ENCODE data around the gene UPF3A. TPM values are rescaled to one million over a fixed set of nuclear protein-coding genes. Genes with fewer than 3 reads are reported as not detected.
"Not testable (repeated sequence)": the region's sequence is repeated elsewhere in the genome, so short reads cannot be mapped to it uniquely, and the experiment has no call there.

The UPF3A gene
- total RNA-seq, 2 donors from 2014 or later: 30.8 to 44.3 TPM

DNA sequence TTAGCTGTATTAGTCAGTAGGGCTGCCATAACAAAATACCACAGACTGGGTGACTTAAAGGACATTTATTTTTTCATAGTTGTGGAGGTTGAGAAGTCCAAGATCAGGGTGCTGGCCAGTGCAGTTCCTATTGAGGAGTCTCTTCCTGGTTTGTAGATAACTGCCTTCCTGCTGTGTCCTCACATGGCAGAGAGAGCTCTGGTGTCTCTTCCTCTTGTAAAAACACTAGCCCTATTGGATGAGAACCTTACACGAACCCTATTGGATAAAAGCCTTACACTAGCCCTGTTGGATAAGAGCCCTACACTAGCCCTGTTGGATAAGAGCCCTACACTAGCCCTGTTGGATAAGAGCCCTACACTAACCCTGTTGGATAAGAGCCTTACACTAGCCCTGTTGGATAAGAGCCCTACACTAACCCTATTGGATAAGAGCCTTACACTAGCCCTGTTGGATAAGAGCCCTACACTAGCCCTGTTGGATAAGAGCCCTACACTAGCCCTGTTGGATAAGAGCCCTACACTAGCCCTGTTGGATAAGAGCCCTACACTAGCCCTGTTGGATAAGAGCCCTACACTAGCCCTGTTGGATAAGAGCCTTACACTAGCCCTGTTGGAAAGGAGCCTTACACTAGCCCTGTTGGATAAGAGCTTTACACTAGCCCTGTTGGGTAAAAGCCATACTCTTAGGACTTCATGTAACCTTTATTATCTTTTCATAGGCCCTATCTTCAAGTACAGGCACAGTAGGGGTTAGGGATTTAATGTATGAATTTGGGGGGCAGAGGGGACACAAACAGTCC, 29.6 kb upstream of the UPF3A start:
- Mint-ChIP-seq H3K36me3 (peaks cover 30% of the 10 kb centered on the region), H3K4me1 (ENCODE audit: low read depth in 2 of 2) (peaks cover 10 to 12% of the 10 kb centered on the region in 2 donors)
- not testable (repeated sequence) for H3K4me3 Mint-ChIP-seq; H3K9me3 Mint-ChIP-seq; ATAC-seq; H3K27me3 Mint-ChIP-seq; H3K27ac Mint-ChIP-seq; DNase-seq (ENCODE audit: low spot score)

DNA sequence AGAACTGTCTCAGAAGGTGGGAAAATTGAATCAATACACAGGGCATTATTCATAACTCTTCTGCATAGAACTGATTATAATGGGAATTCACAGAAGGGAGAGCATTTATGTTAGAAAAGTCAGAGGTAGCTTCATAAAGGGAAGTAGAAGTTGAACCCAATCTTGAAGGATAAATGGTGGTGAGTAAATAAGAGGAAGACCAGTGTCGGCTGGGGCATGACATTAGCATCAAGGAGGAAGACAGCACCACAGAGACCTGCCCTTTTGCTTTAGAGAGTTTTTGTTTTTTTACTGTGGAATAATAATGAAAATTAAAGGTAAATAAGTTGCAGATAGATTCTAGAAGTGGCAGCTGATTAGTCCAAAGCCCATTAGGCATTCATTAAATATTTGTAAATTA, 24.9 kb upstream of the UPF3A start:
- peaks cover 54% of the 10 kb centered on the region for H3K36me3 Mint-ChIP-seq
- ATAC-seq (no peak), DNase-seq (ENCODE audit: low spot score) (no peak)
- no peaks in the 10 kb centered on the region for H3K27me3 Mint-ChIP-seq
- no peak overlapping the region for H3K4me3 Mint-ChIP-seq
- peaks cover 30% of the 10 kb centered on the region in 2 donors for H3K4me1 Mint-ChIP-seq (ENCODE audit: low read depth in 2 of 2)
- H3K27ac Mint-ChIP-seq: no peak overlapping the region
- H3K9me3 Mint-ChIP-seq: no peaks in the 10 kb centered on the region

DNA sequence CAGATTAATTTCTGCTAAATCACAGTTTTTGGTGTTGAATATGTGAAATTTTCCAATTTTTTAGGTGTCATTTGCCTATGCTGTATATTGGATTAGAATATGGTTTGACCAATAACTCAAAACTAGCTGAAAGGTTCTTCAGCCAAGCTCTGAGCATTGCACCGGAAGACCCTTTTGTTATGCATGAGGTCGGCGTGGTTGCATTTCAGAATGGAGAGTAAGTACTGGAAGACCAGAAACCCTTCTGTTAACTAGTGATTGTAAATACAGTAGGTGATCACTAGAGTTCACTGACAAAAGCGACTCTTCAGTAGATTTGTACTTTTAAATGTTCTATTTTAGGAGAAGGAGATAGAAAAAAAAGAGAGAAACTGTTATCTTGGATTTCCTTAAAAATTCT, 24.4 kb upstream of the UPF3A start:
- H3K4me3 Mint-ChIP-seq: no peak overlapping the region
- ATAC-seq (no peak), DNase-seq (ENCODE audit: low spot score) (no peak)
- H3K27ac Mint-ChIP-seq: no peak overlapping the region
- no peaks in the 10 kb centered on the region for H3K27me3 Mint-ChIP-seq
- H3K9me3 Mint-ChIP-seq: no peaks in the 10 kb centered on the region
- peaks cover 33% of the 10 kb centered on the region in 2 donors for H3K4me1 Mint-ChIP-seq (ENCODE audit: low read depth in 2 of 2)
- H3K36me3 Mint-ChIP-seq: peaks cover 54% of the 10 kb centered on the region

DNA sequence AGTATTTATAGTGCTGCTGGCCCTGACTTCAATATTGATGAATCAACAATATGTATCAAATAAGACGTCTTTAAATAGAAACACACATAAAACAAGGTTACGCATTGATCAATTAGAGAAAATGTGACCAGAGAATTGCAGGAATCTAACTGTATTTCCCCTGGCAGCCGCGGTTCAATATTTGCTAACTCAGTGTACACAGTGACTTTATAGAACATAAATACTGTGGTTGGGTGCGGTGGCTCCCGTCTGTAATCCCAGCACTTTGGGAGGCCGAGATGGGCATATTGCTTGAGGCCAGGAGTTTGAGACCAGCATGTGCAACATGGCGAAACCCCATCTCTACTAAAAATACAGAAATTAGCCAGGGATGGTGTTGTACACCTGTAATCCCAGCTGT, 22.8 kb upstream of the UPF3A start:
- Mint-ChIP-seq H3K27ac (no peak overlapping the region), H3K4me3 (no peak overlapping the region), H3K36me3 (peaks cover 60% of the 10 kb centered on the region), H3K4me1 (ENCODE audit: low read depth in 2 of 2) (peaks cover 43 to 47% of the 10 kb centered on the region in 2 donors), H3K9me3 (no peaks in the 10 kb centered on the region), H3K27me3 (no peaks in the 10 kb centered on the region)
- no peak for ATAC-seq
- no peak for DNase-seq (ENCODE audit: low spot score)

DNA sequence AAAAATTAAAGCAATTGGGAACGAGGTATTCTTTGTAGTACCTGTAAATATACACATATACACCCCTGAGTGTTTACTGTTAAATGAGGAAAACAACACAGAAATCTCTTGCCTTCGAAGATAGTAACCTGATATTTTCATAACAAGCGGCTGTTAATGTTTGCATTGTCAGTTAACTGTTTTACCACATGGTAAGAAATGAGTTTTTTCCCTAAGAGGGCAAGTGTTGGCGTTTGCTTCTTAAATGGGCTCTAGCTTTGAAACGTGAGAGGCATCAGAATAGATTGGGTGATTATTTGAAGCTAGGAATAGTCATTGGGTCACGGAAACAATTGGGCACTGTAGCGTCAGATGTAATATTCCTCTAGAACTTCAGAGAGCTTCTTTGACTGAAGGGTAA, 22.0 kb upstream of the UPF3A start:
- Mint-ChIP-seq H3K27me3 (no peaks in the 10 kb centered on the region), H3K27ac (no peak overlapping the region), H3K4me1 (ENCODE audit: low read depth in 2 of 2) (peaks cover 43 to 51% of the 10 kb centered on the region in 2 donors), H3K9me3 (no peaks in the 10 kb centered on the region), H3K36me3 (peaks cover 55% of the 10 kb centered on the region), H3K4me3 (no peak overlapping the region)
- no peak for DNase-seq (ENCODE audit: low spot score)
- ATAC-seq: no peak

DNA sequence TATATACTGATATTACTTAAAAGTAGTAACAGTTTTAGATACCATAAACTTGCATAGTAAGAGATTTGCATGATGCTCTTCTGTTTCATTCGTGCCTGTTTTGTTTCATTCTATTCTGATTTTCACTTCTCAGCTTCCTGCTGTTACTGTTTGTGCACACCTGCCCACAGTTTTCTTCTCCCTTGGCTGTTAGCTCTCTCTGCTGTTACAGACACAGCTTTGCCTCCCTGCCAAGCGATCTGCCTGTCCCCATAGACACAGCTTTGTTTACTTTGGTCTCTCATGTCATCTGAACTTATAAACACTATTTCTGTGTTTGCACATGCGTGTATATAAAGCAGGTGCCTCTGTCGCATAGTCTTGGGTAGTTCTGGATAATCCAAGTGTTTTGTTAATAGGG, 21.4 kb upstream of the UPF3A start:
- no peaks in the 10 kb centered on the region for H3K9me3 Mint-ChIP-seq
- H3K4me3 Mint-ChIP-seq: no peak overlapping the region
- DNase-seq (ENCODE audit: low spot score): no peak
- no peaks in the 10 kb centered on the region for H3K27me3 Mint-ChIP-seq
- H3K27ac Mint-ChIP-seq: no peak overlapping the region
- H3K36me3 Mint-ChIP-seq: peaks cover 50% of the 10 kb centered on the region
- peaks cover 41 to 48% of the 10 kb centered on the region in 2 donors for H3K4me1 Mint-ChIP-seq (ENCODE audit: low read depth in 2 of 2)
- ATAC-seq: no peak

DNA sequence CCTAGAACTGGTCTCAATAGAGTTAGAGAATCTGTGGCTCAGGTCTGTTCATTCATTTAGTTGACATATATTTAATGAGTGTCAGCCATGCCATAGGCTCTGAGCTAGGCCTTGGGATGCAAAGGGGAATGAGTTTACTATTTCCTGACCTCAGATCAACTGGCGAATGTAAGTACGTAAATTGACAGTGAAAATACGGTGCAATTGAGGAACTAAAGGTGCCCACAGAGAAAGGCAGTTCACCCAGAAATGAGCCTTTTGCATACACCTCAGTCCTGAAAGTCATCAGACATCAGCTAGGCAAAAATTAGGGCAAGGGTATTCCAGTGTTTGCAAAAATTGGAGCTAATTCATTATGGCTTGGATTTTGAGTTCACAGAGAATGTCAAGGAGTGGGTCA, 20.6 kb upstream of the UPF3A start:
- Mint-ChIP-seq H3K9me3 (no peaks in the 10 kb centered on the region), H3K4me1 (ENCODE audit: low read depth in 2 of 2) (peaks cover 49 to 56% of the 10 kb centered on the region in 2 donors), H3K27me3 (no peaks in the 10 kb centered on the region), H3K4me3 (no peak overlapping the region), H3K27ac (no peak overlapping the region), H3K36me3 (peaks cover 58% of the 10 kb centered on the region)
- DNase-seq (ENCODE audit: low spot score): no peak
- ATAC-seq: no peak

DNA sequence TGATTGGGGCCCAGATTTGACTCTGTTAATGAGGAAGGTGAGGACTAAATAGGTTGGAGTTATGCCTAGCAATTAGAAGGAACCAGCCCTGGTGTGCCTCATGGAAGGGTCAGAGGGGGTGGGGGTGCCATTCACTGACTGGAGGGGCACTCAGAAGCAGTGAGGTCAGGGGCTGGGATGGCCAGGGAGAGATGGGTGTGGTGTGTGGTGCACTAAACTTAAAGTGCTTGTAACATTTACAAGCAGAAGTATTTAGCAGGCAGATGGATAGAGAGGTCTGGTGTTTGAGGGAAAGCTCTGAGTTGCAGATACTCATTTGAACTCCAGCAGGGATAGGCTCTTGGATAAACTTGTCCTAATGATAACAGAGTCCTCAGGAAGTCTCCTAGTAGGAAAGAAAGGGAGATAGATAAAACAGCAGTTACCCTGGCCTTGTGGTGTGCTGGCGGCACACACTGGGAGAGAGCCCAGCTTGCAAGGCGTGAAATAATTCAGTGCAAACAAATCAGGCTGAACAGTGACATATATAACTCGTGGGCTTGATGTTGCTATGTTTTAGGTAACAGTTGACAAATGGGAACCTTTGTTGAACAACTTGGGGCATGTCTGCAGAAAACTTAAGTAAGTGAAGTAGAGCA, 20.0 kb upstream of the UPF3A start:
- H3K9me3 Mint-ChIP-seq: no peaks in the 10 kb centered on the region
- H3K36me3 Mint-ChIP-seq: peaks cover 52% of the 10 kb centered on the region
- no peak overlapping the region for H3K27ac Mint-ChIP-seq
- no peaks in the 10 kb centered on the region for H3K27me3 Mint-ChIP-seq
- H3K4me1 Mint-ChIP-seq (ENCODE audit: low read depth in 2 of 2): peaks cover 52 to 57% of the 10 kb centered on the region in 2 donors
- no peak for ATAC-seq
- peak overlapping the region; percentile 15 for H3K4me3 Mint-ChIP-seq
- no peak for DNase-seq (ENCODE audit: low spot score)

DNA sequence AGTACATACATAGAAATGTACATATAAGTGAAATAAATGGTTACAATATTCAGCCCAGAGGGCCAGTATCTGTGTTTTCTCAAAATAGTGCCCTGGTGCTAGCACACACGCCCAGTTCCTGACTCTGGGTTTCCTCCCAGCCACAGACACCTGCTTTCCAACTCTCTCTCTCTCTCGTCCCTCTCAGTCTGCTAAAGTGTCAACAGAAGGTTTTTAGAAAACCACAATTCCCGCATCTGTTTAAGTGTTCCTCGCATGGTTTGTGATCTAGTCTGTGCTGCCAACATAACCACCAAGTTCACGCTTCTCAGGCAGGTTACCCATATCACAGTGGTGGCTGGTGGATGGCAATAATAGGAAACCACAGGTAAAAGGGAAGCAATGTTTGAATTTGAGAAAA, 17.8 kb upstream of the UPF3A start:
- Mint-ChIP-seq H3K27me3 (no peaks in the 10 kb centered on the region), H3K36me3 (peaks cover 37% of the 10 kb centered on the region), H3K4me1 (ENCODE audit: low read depth in 2 of 2) (peaks cover 61 to 64% of the 10 kb centered on the region in 2 donors), H3K4me3 (peak overlapping the region; percentile 60), H3K27ac (peak overlapping the region in 1 of 2 donors; percentile 29), H3K9me3 (no peaks in the 10 kb centered on the region)
- ATAC-seq (peak; percentile 72 to 77), DNase-seq (ENCODE audit: low spot score) (no peak)

DNA sequence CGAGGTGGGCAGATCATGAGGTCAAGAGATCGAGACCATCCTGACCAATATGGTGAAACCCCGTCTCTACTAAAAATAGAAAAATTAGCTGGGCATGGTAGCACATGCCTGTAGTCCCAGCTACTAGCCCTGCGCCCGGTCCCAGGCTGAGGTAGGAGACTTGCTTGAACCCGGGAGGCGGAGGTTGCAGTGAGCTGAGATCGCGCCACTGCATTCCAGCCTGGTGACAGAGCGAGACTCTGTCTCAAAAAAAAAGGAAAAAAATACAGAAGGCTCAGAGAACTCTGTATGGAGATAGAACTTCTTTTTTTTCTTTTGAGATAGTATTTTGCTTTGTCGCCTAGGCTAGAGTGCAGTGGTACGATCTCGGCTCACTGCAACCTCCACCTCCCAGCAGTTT, 17.1 kb upstream of the UPF3A start:
- H3K36me3 Mint-ChIP-seq: peaks cover 41% of the 10 kb centered on the region
- not testable (repeated sequence) for H3K9me3 Mint-ChIP-seq; H3K27ac Mint-ChIP-seq; DNase-seq (ENCODE audit: low spot score); H3K4me3 Mint-ChIP-seq; ATAC-seq; H3K27me3 Mint-ChIP-seq
- peaks cover 67 to 71% of the 10 kb centered on the region in 2 donors for H3K4me1 Mint-ChIP-seq (ENCODE audit: low read depth in 2 of 2)

DNA sequence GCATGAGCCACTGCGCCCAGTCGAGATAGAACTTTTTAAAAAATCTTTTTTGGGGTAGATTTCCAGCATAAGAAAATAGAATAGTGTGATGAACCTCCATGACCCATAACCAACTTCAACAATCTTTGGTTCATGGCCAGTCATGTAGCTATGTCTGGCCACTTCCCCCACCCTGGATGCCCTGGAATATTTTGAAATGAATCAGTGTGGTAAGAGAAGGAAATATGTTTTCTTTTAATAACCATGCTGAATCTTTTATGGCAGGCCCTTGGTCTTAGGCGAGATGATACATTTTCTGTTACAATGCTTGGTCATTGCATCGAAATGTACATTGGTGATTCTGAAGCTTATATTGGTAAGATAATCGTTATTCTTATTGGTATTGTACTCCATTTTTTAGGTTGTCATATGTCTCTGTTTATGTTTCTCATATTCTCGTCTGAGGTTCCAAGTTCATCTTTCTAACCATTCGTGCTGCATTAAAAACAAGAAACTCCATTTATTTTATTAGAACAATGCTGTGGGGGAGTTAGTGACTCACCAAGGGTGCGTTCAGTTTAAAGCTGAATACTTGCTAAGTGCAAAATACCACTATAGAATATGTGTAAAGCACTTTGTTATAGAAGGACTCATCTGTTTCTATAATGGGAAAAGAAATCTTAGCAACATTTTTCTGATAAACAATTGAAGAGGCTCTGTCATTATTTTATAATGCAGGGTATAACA, 16.4 kb upstream of the UPF3A start:
- Mint-ChIP-seq H3K27me3 (no peaks in the 10 kb centered on the region), H3K4me1 (ENCODE audit: low read depth in 2 of 2) (peaks cover 66 to 69% of the 10 kb centered on the region in 2 donors), H3K9me3 (no peaks in the 10 kb centered on the region), H3K4me3 (no peak overlapping the region), H3K36me3 (peaks cover 38% of the 10 kb centered on the region), H3K27ac (no peak overlapping the region)
- ATAC-seq (no peak), DNase-seq (ENCODE audit: low spot score) (no peak)

DNA sequence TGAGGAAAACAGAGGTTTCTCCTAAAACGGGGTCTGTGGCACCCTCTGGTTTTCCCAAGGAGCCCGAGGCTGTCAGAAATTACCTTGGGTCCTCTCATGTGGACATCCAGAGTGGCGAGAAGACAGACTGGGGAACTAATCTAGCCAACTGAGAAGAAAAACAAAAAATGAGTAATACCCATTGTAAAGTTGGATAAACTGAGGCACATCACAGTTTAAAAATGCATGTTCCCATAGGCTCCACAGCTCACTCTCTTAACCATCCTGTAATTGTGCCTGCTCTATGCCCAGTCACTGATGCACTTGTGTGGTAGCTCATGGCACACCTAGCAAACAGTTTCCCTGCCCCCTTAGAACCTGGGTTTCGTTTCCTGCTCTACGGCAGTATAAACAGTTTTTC, 15.2 kb upstream of the UPF3A start:
- ATAC-seq (no peak), DNase-seq (ENCODE audit: low spot score) (no peak)
- Mint-ChIP-seq H3K27me3 (no peaks in the 10 kb centered on the region), H3K27ac (no peak overlapping the region), H3K4me3 (no peak overlapping the region), H3K36me3 (peaks cover 31% of the 10 kb centered on the region), H3K9me3 (no peaks in the 10 kb centered on the region), H3K4me1 (ENCODE audit: low read depth in 2 of 2) (peaks cover 57 to 61% of the 10 kb centered on the region in 2 donors)

DNA sequence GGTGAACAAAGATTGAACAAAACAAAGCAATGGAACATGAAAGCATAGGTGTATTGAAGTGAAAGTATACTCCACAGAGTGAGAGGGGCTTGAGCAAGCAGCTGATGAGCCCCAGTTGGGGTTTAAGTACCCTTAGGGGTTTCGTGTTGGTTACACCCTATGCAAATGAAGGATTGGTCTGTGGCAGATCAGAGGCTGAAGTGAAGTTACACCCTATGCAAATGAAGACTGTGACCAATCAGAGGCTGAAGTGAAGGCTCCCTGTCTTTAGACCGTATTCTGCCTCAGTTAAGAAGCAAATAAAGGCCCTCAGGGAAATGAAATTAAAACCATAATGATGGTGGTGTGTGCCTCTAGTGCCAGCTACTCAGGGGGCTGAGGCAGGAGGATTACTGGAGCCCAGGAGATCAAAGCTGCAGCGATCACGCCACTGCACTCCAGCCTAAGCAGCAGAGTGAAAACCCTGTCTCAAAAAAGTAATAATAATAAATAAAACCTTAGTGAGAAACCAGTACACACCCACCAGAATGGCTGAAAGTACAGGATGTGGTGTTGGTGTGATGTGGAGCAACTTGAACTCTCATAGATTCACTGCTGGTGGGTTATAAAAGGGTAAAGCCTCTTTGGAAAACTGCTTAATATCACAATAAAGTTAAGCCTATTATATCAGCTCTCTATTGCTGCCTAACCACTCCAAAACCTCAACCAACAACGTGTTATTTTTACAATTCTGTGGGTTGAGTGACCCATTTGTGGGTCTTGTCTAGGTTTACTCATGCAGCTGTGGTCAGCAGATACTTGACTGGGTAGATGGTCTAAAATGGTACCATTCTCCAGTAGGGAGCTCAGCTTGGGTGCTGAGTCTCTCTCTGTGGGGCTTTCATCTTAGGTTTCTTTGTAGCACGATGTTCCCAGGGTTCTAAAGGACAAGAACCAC, 12.8 kb upstream of the UPF3A start:
- ATAC-seq (peak; percentile 85 to 87), DNase-seq (ENCODE audit: low spot score) (peak; percentile 73)
- H3K27ac Mint-ChIP-seq: peak overlapping the region; percentile 69 to 82
- peaks cover 36% of the 10 kb centered on the region for H3K36me3 Mint-ChIP-seq
- H3K27me3 Mint-ChIP-seq: no peaks in the 10 kb centered on the region
- no peaks in the 10 kb centered on the region for H3K9me3 Mint-ChIP-seq
- H3K4me1 Mint-ChIP-seq (ENCODE audit: low read depth in 2 of 2): peaks cover 40 to 44% of the 10 kb centered on the region in 2 donors
- H3K4me3 Mint-ChIP-seq: peak overlapping the region; percentile 61

Data from natural killer cell treated with Interleukin-12 subunit alpha and Interleukin-12 subunit beta and Interleukin-15 and Interleukin-18, amount 100 ng/mL, for 72 hours (primary cell).